Left renal cortex interstitium (tissue), 4 donors: ENCODE measurements around the gene BAD. TPM values are rescaled to one million over a fixed set of nuclear protein-coding genes. Genes with fewer than 3 reads are reported as not detected.

Experiments
- DNase-seq, 4 donors: peaks; one replicate each; pipeline ENCODE4 v3.0.0-alpha.2; 2013; ENCODE audit warnings: low read depth in 4 of 4, low spot score in 2 of 4, missing footprints in 1 of 4
- polyA plus RNA-seq, 4 donors: library from polyadenylated mRNA; unstranded; fragments of 120-200 nt; gene quantifications; one replicate each; pipeline ENCODE4 v1.2.1, GENCODE V29; 2013; ENCODE audit not compliant: insufficient read length in 4 of 4

Gene BAD
- polyA plus RNA-seq, 4 donors, result 44.2 to 72.0 (median 57.1) TPM

- DNase-seq, result no peak
Measured at GRCh38 chr11:64261556-64262080, 22.8 kb downstream of the BAD start.

DNA sequence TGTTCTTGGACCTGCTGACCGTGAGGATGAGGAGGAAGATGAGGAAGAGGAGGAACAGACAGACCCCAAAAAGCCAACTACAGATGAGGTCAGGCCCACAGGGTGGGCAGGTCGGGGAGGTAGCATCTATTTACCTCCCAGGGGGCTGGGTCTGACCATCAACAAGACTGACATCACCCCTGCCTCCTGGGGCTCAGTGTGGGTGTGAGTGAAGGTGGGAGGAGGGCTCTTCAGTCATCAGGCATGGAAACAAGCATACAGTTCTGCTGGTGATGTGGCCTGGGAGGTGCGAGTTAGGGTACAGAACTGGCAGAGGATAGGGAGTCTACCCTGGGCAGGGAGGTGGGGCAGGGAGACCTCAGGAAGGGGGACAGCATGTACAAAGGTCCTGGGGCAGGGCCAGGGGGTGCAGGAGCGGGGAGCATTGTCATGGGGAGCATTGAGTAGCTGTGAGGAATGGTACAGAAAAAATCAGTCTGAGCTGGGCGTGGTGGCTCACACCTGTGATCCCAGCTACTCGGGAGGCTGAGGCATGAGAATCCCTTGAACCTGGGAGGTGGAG lies 24.2 kb downstream of the BAD start:
- no peak for DNase-seq

DNA sequence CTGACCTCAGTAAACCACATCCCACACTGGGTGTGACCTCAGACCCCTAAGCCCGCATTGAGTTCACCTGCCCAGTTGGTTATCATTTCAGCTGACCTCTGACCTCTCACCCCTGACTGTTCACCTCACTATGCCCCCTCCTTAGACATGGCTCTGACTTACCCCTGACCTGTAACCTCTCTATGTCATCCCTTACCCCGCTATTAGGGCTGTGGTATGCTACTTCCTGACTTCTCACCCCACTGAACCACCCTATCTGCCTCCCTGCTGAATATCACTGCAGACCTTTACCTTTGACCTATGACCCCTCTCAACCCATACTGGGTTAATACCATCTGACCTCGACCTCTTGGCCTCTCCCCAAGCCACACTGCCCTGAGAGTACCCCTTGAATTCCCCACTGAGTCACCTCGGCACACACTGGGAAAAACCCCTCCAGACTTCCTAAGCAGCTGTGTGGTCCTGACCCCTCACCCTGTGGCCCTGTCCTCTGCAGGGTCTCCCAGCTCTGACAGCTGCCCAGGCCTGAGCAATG lies 24.9 kb downstream of the BAD start:
- DNase-seq, result no peak

DNA sequence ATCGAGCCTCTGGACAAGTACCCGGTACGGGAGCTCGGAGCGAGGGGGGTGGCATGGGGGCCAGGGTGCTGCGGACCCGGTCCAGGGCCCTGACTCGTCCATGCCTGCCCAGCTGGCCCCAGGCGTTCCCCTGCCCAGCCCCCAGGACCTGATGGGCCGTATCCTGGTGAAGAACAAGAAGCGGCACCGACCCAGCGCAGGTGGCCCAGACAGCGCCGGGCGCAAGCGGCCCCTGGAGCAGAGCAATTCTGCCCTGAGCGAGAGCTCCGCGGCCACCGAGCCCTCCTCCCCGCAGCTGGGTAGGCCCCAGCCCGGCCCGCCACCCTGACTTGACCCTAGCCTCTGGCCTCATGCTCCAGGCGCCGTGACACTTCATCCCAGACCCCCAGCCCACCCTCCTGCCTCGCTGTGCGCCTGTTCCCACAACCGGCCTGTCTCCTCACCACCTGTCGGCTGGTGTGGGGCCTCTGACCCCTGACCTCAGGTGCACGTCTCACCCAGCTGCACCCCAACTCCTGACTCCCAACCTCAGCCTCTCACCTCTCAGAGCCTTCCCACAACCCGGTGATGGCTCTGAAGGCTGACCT lies 25.4 kb downstream of the BAD start:
- DNase-seq, result no peak

DNA sequence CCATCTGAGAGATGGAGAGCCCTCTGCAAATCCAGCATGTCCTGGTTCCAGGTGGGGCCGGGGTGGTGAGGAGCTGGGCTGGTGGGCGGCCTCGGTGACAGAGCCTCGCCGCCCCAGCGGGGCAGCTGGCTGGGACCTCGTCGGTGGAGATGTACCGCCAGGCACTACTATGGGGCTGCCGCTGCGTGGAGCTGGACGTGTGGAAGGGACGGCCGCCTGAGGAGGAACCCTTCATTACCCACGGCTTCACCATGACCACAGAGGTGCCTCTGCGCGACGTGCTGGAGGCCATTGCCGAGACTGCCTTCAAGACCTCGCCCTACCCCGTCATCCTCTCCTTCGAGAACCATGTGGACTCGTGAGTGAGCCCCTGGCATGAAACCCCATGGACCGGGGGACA lies 26.1 kb downstream of the BAD start:
- DNase-seq, result no peak

- no peak for DNase-seq
Measured at GRCh38 chr11:64256300-64256699, 28.2 kb downstream of the BAD start.

DNA sequence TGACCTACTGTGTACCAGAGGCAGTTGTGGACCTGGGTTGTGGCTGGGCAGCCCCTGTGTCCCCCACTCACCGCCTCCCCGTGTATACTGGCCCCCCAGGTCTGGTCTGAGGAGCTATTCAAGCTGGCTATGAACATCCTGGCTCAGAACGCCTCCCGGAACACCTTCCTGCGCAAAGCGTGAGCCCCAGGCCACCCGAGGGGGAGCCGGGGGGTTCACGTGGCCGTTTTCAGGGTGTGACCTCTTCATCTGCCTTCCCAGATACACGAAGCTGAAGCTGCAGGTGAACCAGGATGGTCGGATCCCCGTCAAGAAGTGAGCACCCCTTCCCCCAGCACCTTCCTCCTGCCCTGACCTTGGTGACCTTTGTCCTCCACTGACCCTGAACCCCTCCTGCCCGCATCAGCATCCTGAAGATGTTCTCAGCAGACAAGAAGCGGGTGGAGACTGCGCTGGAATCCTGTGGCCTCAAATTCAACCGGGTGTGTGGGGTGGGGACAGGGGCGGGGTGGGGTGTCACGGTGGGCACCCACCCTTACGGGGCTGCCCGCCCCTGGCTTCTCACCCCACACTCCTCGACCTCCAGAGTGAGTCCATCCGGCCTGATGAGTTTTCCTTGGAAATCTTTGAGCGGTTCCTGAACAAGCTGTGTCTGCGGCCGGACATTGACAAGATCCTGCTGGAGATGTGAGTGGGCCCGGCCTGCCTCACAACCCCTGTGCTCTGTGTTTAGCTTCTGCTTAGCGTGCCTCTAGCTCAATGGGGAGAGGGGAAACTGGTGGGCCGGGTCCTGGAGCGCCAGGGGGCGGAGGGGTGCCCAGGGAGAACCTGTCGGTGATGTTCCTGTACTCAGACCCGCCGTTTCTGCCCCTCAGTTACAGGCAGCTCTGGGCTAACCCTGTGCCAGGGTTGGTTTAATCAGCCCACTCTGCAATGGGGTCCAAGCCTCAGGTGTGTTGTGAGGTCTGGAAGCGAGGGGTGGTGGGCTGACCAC lies 29.0 kb downstream of the BAD start:
- DNase-seq, result no peak

- no peak for DNase-seq
Measured at GRCh38 chr11:64254326-64254725, 30.1 kb downstream of the BAD start.

- DNase-seq, result no peak
Measured at GRCh38 chr11:64253481-64253880, 31.0 kb downstream of the BAD start.

DNA sequence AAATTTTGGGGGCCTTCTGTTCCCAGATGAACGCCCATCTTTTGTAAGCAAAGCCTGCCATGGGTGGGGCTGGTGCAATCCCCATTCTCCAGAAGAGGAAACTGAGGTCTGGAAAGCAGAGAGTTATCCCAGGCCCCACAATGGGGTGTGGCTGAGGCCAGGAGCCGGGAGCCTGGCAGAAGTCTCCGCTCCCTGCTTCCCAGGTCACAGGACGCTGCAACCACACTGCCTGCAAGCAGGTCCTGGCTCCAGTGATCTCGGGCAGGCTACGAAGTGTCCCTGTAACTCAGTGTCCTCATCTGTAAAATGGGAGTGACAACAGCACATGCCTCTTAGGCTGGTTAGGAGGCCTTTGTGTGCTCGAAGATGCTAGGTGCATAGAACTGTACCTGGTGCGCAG lies 31.4 kb downstream of the BAD start:
- DNase-seq, result no peak

DNA sequence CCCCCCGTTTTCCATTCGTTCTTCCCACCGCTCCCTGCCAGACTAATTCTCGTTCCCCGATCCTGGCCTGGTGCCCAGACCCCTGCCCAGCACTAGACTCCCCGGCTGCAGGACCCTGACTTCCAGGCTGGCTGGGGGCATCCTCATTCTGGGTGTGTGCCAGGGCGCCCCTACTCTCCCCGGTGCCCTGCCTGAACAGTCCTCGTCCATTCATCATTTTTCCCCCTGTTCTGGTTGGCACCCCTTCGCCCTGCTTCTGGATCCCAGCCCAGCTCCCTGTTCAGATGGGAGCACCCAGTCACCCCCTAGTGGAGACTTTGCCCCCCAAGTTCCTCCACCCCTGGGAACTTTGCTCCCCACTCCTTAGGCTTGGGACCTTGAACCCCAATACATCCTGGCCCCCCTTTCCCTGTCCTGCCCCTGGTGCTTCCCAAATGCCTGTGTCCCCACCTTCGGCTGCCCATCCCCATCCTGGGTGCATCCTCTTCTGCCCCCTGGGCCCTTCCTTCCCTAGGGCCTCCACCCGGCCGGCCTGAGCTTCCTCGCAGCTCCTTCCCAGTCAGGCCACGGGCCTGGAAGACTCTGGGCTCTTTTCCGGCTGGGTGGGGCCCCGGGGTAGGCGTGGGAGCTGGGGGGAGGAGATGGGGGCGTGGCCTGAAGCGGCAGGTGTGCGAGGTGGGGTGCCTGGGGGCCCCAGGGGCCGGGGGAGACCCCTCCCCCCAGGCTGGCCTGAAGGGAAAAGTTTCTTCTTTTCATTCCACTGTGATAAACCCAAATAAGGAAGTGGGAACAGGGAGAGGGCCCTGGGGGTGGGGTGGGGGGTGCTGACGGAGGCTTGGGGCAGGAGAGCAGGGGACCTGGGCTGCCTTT lies 32.2 kb downstream of the BAD start:
- no peak for DNase-seq

- DNase-seq, result no peak
Measured at GRCh38 chr11:64251753-64252002, 32.8 kb downstream of the BAD start.

DNA sequence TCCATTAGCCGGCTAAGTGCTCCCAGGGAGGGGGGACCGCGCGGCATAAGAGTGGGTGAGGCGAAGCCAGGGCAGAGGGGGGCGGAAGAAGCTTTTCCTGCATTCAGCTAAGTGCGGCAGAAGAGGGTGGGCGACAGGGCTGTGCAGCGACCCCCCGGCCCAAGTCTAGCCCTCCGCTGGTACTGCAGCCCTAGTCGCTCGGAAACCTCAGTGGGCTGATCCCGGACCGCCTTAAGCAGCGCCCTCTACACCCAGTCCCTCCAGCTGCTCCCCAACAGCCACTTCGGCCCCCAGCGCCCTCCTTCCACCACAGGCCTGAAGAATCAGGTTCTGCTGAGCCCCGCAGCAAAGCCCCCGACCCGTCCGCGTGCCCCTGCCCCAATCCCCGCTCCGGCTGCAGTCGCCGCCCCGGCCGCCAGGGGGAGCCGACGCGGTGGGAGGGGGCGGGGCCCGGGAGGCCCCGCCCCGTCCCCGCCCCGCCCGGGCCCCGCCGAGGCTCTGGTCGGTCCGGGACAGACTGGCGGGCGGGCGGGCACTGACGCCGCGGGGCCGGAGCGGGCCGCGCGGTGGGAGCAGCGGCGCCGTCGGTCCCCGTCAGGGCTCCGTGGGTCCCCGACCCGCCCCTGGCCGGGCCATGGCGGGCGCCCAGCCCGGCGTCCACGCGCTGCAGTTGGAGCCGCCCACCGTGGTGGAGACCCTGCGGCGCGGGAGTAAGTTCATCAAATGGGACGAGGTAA lies 33.3 kb downstream of the BAD start, which contains the start of gene PLCB3:
Gene PLCB3, plus strand, starts transcription at position 515 of the 737 bp plus-strand sequence. Its CDS starts 120 bp downstream, at position 635.
- DNase-seq, result no peak

- no peak for DNase-seq
Measured at GRCh38 chr11:64250415-64251015, 34.0 kb downstream of the BAD start.

GRCh38 chr11:64249563-64250414 lies 34.7 kb downstream of the BAD start:
- DNase-seq, result no peak

- no peak for DNase-seq
Measured at GRCh38 chr11:64249038-64249437, 35.4 kb downstream of the BAD start.

GRCh38 chr11:64248578-64248977 lies 35.9 kb downstream of the BAD start:
- no peak for DNase-seq
